CD4-positive, CD25-positive, alpha-beta regulatory T cell (primary cell): ENCODE measurements around the gene KCNQ1OT1. TPM values are rescaled to one million over a fixed set of nuclear protein-coding genes. Genes with fewer than 3 reads are reported as not detected.

Experiments used
- ATAC-seq, 2 donors: fragments of 150-1000 bp; cut with Tn5 transposase; one replicate each; pipeline ENCODE4 v1.10.0; 2021; ENCODE audit warnings: low read depth in 2 of 2, moderate number of reproducible peaks in 2 of 2, moderate library complexity in 1 of 2
- DNase-seq, 3 donors: peaks; one replicate each; pipeline versions ENCODE4 v3.0.0 to v3.0.0-alpha.2; 2012 to 2022; ENCODE audit warnings: mixed read lengths in 1 of 3
- H3K27ac ChIP-seq: one replicate; pipeline ENCODE4 v1.7.0; 2013; ENCODE audit warnings: mild to moderate bottlenecking, low read length; ENCODE audit not compliant: insufficient read depth, poor library complexity, severe bottlenecking
- H3K27me3 ChIP-seq: one replicate; pipeline ENCODE4 v1.7.0; 2013; ENCODE audit warnings: low read length; ENCODE audit not compliant: control insufficient read depth, insufficient read depth
- H3K36me3 ChIP-seq: one replicate; pipeline ENCODE4 v1.7.0; 2013; ENCODE audit warnings: mild to moderate bottlenecking, low read length, moderate library complexity; ENCODE audit not compliant: control insufficient read depth, insufficient read depth
- H3K4me1 ChIP-seq: 2 replicates; pipeline ENCODE4 v1.7.0; 2013; ENCODE audit warnings: mild to moderate bottlenecking, low read length; ENCODE audit not compliant: insufficient read depth, control insufficient read depth, poor library complexity, severe bottlenecking
- H3K4me3 ChIP-seq: one replicate; pipeline ENCODE4 v1.7.0; 2013; ENCODE audit warnings: low read depth, mild to moderate bottlenecking, low read length, moderate library complexity
- H3K9me3 ChIP-seq, 2 experiments: 1 replicate in 1 of 2; 2 replicates in 1 of 2; pipeline ENCODE4 v1.7.0; 2013; ENCODE audit warnings: low read length in 2 of 2, mild to moderate bottlenecking in 1 of 2, moderate library complexity in 1 of 2; ENCODE audit not compliant: control insufficient read depth in 2 of 2
- H3K27ac Mint-ChIP-seq, 3 donors: one replicate each; pipeline ENCODE4 v1.8.0; 2020 to 2022; ENCODE audit warnings: mild to moderate bottlenecking in 3 of 3, mixed read lengths in 3 of 3, moderate library complexity in 2 of 3
- H3K27me3 Mint-ChIP-seq: one replicate; pipeline ENCODE4 v1.8.0; 2022; ENCODE audit warnings: mild to moderate bottlenecking, mixed read lengths
- H3K36me3 Mint-ChIP-seq: one replicate; pipeline ENCODE4 v1.8.0; 2020; ENCODE audit warnings: mixed read lengths
- H3K4me1 Mint-ChIP-seq, 4 donors: one replicate each; pipeline ENCODE4 v1.8.0; 2020 to 2022; ENCODE audit warnings: mixed read lengths in 4 of 4, mild to moderate bottlenecking in 1 of 4
- H3K4me3 Mint-ChIP-seq, 4 donors: one replicate each; pipeline ENCODE4 v1.8.0; 2020 to 2022; ENCODE audit warnings: mild to moderate bottlenecking in 4 of 4, mixed read lengths in 4 of 4, moderate library complexity in 3 of 4
- H3K9me3 Mint-ChIP-seq, 7 donors: one replicate each; pipeline ENCODE4 v1.8.0; 2020 to 2022; ENCODE audit warnings: mixed read lengths in 7 of 7, mild to moderate bottlenecking in 3 of 7, moderate library complexity in 2 of 7
- polyA plus RNA-seq, 4 donors: library from polyadenylated mRNA; unstranded; fragments of 300-500 nt; fragmentation: Illumina TruSeq; gene quantifications; one replicate each; pipeline ENCODE4 v1.2.3, GENCODE V29; 2021
- total RNA-seq: library from RNA; stranded (reverse); gene quantifications from one replicate; pipeline ENCODE4 v1.2.3, GENCODE V29; 2022

Gene KCNQ1OT1
- total and polyA plus RNA-seq, 5 donors from 2014 or later = 0.01 to 0.72 (median 0.07) TPM

DNA sequence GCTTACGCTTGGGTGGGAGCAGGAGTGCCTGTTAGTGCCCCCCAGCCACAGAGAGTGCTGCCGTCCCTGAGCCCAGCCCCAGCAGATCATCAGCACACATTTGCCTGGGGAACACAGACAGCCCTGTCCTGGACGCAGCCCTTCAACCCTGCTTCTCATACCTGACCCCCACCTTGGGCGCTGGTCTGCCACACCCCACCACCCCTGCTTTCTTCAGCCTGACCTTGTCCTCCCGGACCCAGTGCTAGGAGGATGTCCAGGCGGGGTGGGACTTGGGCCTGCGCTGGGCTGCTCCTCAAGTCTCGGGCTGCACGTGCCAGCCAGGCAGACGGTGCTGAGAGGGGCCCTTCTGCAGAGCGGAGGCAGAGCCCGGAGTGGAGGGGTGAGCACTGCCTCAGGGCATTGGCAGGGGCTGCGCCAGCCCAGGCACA is 119.2 kb downstream of the KCNQ1OT1 start:
- H3K4me1 Mint-ChIP-seq = no peaks in the 10 kb centered on the region
- Histone ChIP-seq H3K27me3 (no peaks in the 10 kb centered on the region), H3K36me3 (no peaks in the 10 kb centered on the region), H3K9me3 (no peaks in the 10 kb centered on the region), H3K4me3 (no peak overlapping the region), H3K27ac (no peak overlapping the region), H3K4me1 (no peaks in the 10 kb centered on the region)
- no peaks in the 10 kb centered on the region for H3K9me3 Mint-ChIP-seq
- no peaks in the 10 kb centered on the region for H3K36me3 Mint-ChIP-seq
- no peak overlapping the region for H3K4me3 Mint-ChIP-seq
- DNase-seq (no peak), ATAC-seq (no peak)
- H3K27me3 Mint-ChIP-seq = no peaks in the 10 kb centered on the region
- H3K27ac Mint-ChIP-seq = no peak overlapping the region

DNA sequence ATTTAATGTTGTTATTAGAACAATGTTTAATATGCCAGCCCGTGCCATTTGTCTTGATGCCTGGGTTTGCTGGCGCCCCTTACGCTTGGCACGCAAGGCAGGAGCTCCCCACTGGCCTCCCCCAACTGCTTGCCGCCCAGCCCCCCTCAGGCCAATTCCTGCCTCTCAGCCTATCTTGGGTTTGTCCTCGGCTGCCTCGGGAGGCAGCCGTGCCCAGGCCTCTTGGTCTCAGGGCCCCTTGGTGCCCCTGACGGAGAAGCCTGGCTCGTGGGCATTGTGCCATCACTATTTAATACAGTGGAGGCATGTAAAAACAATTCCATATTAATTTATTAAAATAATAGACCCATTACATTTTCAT is 119.8 kb downstream of the KCNQ1OT1 start:
- H3K36me3 ChIP-seq = no peaks in the 10 kb centered on the region
- Mint-ChIP-seq H3K4me3 (no peak overlapping the region), H3K27me3 (no peaks in the 10 kb centered on the region), H3K9me3 (no peaks in the 10 kb centered on the region), H3K36me3 (no peaks in the 10 kb centered on the region), H3K4me1 (no peaks in the 10 kb centered on the region), H3K27ac (no peak overlapping the region)
- H3K27ac ChIP-seq = no peak overlapping the region
- no peaks in the 10 kb centered on the region for H3K27me3 ChIP-seq
- DNase-seq (no peak), ATAC-seq (no peak)
- no peak overlapping the region for H3K4me3 ChIP-seq
- H3K9me3 ChIP-seq = no peaks in the 10 kb centered on the region
- no peaks in the 10 kb centered on the region for H3K4me1 ChIP-seq

DNA sequence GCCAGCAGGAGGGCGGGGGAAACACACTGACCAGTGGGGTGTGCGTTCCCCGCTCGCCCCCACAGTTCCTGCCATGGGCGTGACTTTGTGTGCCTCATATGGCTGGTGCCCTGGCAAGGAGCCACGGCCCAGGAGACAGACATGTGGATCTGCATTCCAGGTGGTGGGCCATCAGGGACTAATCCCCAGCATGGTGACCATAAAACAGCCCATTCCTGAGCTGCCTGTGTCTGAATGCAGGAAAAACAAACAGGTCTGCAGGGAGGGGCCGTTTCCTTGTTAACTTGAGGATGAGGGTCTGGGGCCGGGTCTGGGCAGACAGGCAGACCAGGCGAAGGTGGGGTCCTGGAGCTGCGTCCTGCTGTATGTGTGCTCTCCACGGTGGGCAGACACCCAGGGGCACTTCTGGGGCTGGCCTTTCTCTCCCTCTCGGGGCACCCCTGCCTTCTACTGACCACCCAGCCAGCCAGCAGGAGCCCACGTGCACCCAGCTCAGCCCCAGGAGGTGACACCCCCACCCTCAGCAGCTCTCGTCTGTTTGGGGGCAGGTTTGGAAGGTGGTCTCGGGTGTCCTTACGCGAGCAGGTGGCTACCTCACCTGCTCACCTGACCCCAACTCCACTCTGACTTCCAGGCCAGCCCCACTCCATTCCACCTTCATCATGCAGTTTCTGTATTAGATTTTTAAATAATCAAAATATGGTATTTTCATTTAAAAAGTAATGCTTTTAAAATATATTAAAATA is 120.3 kb downstream of the KCNQ1OT1 start:
- no peak overlapping the region for H3K27ac ChIP-seq
- Mint-ChIP-seq H3K9me3 (no peaks in the 10 kb centered on the region), H3K27ac (peak overlapping the region in 1 of 3 donors; percentile 88), H3K4me3 (no peak overlapping the region), H3K36me3 (no peaks in the 10 kb centered on the region), H3K4me1 (no peaks in the 10 kb centered on the region), H3K27me3 (no peaks in the 10 kb centered on the region)
- H3K4me3 ChIP-seq = no peak overlapping the region
- H3K4me1 ChIP-seq = no peaks in the 10 kb centered on the region
- DNase-seq = no peak
- H3K36me3 ChIP-seq = no peaks in the 10 kb centered on the region
- H3K27me3 ChIP-seq = no peaks in the 10 kb centered on the region
- no peaks in the 10 kb centered on the region for H3K9me3 ChIP-seq
- no peak for ATAC-seq

DNA sequence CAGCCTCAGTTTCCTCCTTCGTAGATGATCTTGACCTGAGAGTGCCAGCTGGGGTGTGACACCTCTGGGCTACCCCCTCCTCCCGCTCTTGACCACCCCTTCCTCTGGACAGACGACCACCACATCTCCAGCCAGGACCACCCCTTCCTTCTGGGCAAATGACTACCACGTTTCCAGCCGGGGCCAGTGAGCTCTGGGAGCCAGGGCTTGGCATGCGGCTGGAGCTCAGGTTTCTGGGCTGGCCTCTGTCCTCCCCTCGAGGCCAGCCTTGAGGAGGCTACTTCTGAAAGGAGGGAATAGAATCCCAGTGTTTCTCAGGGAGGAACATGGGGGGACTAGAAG is 120.9 kb downstream of the KCNQ1OT1 start:
- Histone ChIP-seq H3K27me3 (no peaks in the 10 kb centered on the region), H3K9me3 (no peaks in the 10 kb centered on the region), H3K27ac (no peak overlapping the region), H3K36me3 (no peaks in the 10 kb centered on the region), H3K4me3 (no peak overlapping the region), H3K4me1 (no peaks in the 10 kb centered on the region)
- no peaks in the 10 kb centered on the region for H3K36me3 Mint-ChIP-seq
- no peak overlapping the region for H3K4me3 Mint-ChIP-seq
- DNase-seq = no peak
- no peaks in the 10 kb centered on the region for H3K27me3 Mint-ChIP-seq
- no peak for ATAC-seq
- no peak overlapping the region for H3K27ac Mint-ChIP-seq
- no peaks in the 10 kb centered on the region for H3K9me3 Mint-ChIP-seq
- H3K4me1 Mint-ChIP-seq = no peaks in the 10 kb centered on the region

DNA sequence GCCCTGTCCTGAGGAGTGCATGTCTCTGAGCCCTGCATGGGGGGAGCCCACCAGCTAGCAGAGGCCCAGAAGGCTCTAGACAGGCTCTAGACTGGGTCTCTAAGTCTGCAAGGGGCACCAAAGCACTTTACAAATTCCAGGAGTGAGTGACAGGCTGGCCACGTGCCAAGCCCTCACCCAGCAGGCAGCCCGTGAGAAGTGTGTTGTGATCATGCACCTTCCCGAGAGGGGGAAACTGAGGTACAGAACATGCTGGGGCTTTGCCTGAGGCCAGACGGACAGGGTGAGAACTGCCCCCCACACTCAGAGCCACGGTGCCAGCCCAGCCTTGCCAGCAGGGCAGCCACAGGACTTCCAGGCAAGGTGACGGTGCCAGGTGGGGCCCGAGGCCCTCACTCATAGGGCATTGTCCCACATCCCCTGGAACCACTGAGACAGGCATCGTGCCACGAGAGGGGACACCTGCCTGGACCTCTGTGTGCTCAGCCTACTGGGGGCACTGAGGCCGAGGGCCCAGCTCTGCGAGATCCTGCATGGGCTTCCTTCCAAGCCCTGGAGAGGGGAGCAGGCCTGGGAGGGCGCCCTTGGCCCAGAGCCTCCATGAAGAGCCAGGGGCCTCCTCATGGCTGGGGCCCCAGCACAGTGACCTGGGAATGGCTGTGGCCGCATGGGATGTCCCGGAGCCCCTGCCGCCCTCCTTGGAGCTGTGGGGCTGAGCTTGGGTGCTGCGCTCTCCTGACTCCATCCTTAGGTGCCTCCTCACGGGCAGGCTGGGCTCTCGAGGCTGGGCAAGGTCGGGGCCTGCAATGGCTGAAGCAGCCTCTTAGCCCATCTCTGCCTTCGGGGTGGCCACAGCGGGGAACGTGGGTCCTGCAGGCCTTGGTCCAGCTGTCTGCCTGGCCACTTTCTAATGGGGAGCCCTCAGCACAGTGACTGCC is 121.5 kb downstream of the KCNQ1OT1 start:
- Mint-ChIP-seq H3K27ac (no peak overlapping the region), H3K27me3 (no peaks in the 10 kb centered on the region), H3K4me1 (no peaks in the 10 kb centered on the region), H3K36me3 (no peaks in the 10 kb centered on the region), H3K9me3 (no peaks in the 10 kb centered on the region), H3K4me3 (no peak overlapping the region)
- no peak overlapping the region for H3K4me3 ChIP-seq
- no peaks in the 10 kb centered on the region for H3K9me3 ChIP-seq
- no peaks in the 10 kb centered on the region for H3K4me1 ChIP-seq
- DNase-seq (no peak), ATAC-seq (no peak)
- H3K27ac ChIP-seq = no peak overlapping the region
- no peaks in the 10 kb centered on the region for H3K36me3 ChIP-seq
- H3K27me3 ChIP-seq = no peaks in the 10 kb centered on the region

DNA sequence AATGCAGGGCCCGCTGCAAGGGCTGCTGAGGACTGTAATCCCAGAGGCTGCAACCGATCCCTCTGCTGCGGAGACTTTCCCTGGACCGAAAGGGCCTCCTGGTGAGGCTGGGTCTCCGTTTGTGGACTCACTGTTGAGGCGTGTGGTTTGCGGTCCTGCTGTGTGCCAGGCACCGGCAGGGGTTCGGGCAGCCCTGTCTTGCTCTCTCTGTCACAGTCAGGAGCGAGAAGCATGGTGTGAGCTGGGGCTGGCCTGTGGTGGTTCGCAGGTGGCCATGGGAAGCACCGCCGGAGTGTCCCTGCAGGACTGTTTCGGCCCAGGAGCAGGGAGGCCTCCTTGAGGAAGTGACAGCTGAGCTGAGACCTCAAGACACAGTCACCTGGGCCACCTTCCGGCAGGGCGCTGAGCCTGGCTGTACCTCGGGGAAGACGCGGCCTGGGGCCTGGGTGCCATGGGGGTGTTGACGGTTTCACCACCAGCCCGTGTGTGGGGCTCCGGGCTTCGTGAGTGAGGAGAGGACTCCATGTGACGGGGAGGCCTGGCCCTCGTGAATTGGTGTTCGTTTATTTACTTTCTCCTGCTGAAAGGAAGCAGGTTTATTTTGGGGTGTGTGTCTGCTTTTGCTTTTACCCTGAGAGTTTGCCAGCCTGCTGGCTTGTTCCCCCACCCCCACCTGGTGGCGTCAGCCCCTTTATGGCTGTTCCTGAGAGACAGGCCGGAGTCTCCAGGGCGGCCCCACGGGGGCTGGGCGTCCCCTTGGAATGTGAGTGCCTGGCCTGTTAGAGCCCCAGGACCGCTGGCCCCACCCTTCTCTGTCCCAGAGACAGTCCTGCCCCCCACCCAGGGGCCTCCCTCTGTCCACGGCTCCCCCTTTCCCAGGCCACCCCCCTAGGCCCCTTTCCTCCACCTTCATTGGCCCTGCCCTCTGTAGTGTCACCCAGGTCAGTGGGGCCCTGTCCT is 122.5 kb downstream of the KCNQ1OT1 start:
- no peaks in the 10 kb centered on the region for H3K36me3 ChIP-seq
- Mint-ChIP-seq H3K27ac (peak overlapping the region in 1 of 3 donors; percentile 9), H3K36me3 (no peaks in the 10 kb centered on the region), H3K9me3 (no peaks in the 10 kb centered on the region), H3K4me3 (no peak overlapping the region), H3K27me3 (no peaks in the 10 kb centered on the region), H3K4me1 (no peaks in the 10 kb centered on the region)
- H3K9me3 ChIP-seq = no peaks in the 10 kb centered on the region
- no peak for ATAC-seq
- no peak for DNase-seq
- H3K4me1 ChIP-seq = no peaks in the 10 kb centered on the region
- no peak overlapping the region for H3K4me3 ChIP-seq
- H3K27ac ChIP-seq = no peak overlapping the region
- H3K27me3 ChIP-seq = no peaks in the 10 kb centered on the region

DNA sequence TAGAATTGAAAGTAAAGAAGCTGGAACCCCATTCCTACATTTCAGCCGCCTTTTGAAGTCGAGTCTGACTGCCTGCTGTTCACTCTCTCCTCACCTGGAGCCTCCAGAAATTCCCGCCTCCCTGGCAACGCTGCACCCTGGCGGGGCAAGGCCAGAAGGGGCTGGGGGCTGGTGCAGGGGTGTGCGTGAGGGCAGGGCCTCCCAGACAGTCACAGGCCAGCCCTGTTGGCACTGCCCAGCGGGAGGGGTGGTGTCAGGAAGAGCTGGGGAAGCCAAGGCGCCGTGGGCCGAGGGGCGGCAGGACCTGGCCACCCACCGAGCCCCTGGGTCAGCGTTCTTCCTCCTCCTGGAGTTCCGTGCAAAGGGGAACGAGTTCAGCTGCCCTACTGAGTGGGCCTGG is 123.2 kb downstream of the KCNQ1OT1 start:
- ATAC-seq (no peak), DNase-seq (no peak)
- Mint-ChIP-seq H3K36me3 (no peaks in the 10 kb centered on the region), H3K27me3 (no peaks in the 10 kb centered on the region), H3K27ac (no peak overlapping the region), H3K4me3 (no peak overlapping the region), H3K4me1 (no peaks in the 10 kb centered on the region), H3K9me3 (no peaks in the 10 kb centered on the region)
- Histone ChIP-seq H3K27me3 (no peaks in the 10 kb centered on the region), H3K36me3 (no peaks in the 10 kb centered on the region), H3K9me3 (no peaks in the 10 kb centered on the region), H3K4me3 (no peak overlapping the region), H3K27ac (no peak overlapping the region), H3K4me1 (no peaks in the 10 kb centered on the region)
